Parathyroid adenoma (tissue), 2 donors: ENCODE results near the gene ZNF197.
A peak's percentile ranks its signal among the peaks of the same experiment; 100 is the strongest.

Source experiments
- H2AFZ ChIP-seq: fragments of 300-600 bp; sonication (generic); one replicate; pipeline ENCODE4 v1.7.0; 2017; ENCODE audit warnings: antibody characterized with exemption, mild to moderate bottlenecking
- H3K27ac ChIP-seq: fragments of 300-600 bp; sonication (generic); one replicate; pipeline ENCODE4 v1.7.0; 2017
- H3K27me3 ChIP-seq: fragments of 300-600 bp; sonication (generic); one replicate; pipeline ENCODE4 v1.7.0; 2017; ENCODE audit warnings: low read length; ENCODE audit not compliant: control insufficient read depth, insufficient read depth
- H3K36me3 ChIP-seq: fragments of 300-600 bp; sonication (generic); one replicate; pipeline ENCODE4 v1.7.0; 2017; ENCODE audit warnings: low read length; ENCODE audit not compliant: control insufficient read depth, insufficient read depth
- H3K4me1 ChIP-seq: fragments of 300-600 bp; sonication (generic); one replicate; pipeline ENCODE4 v1.7.0; 2017; ENCODE audit warnings: control low read depth
- H3K4me2 ChIP-seq: fragments of 300-600 bp; sonication (generic); one replicate; pipeline ENCODE4 v1.7.0; 2017; ENCODE audit warnings: low read length
- H3K4me3 ChIP-seq: fragments of 300-600 bp; sonication (generic); one replicate; pipeline ENCODE4 v1.7.0; 2017; ENCODE audit warnings: low read depth, low read length
- H3K79me2 ChIP-seq: fragments of 300-600 bp; sonication (generic); one replicate; pipeline ENCODE4 v1.7.0; 2017; ENCODE audit warnings: control low read depth
- H3K9ac ChIP-seq: fragments of 300-600 bp; sonication (generic); one replicate; pipeline ENCODE4 v1.7.0; 2017; ENCODE audit warnings: mild to moderate bottlenecking
- H3K9me3 ChIP-seq: fragments of 300-600 bp; sonication (generic); one replicate; pipeline ENCODE4 v1.7.0; 2017; ENCODE audit warnings: low read length; ENCODE audit not compliant: control insufficient read depth
- TF ChIP-seq, protein P1 (sequence below): fragments of 300-600 bp; sonication (generic); IDR thresholded peaks from one replicate; pipeline ENCODE4 v1.7.0; 2017; ENCODE audit warnings: antibody characterized with exemption, mild to moderate bottlenecking
- donor health status: primary hyperparathyroidism.

Gene ZNF197

DNA sequence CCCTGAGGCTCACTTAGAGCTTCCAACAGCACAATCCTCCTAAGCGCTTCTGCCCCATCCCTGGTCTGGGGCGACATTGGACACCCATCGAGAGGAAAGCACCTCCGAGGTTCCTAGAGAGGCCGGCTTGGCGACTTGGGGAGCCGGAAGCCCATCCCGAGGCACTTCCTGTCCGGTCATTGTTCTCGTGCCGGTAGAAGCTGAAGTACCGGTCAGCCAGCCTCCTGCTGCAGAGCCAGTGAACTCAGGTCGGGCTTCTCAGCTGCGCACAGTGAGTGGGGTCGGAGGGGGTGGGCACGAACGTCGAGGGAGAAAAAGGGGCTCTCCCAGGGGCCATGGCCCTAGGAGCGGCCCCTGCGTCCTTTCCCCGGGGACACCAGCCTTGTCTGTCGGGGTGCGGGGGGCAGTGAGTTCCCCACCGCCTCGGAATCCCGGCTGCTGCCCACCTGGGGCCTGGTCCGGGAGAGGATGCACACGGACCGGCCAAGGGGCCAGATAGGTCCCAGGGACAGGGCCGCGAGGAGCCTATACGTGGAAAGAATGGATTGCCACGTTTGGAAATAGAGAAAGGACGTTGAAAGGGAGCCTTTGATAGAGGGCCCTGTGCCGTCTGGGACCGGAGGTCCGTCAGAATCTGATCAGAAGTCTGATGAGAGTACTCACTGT lies 23.9 kb downstream of the ZNF197 start, which contains the start of gene ZNF35:
TSS of gene ZNF35 (plus strand) at position 169 of the 666 bp plus-strand sequence. CDS start 2,336 bp downstream, outside the sequence.
- Histone ChIP-seq H2AFZ (peak within 1 kb of the TSS; percentile 74), H3K9ac (peak within 1 kb of the TSS; percentile 85), H3K79me2 (peaks cover 5% of the 10 kb centered on the region), H3K27ac (peak within 1 kb of the TSS; percentile 59), H3K4me1 (no peaks in the 10 kb centered on the region), H3K36me3 (no peaks in the 10 kb centered on the region), H3K4me2 (peak within 1 kb of the TSS; percentile 90), H3K27me3 (no peaks in the 10 kb centered on the region), H3K4me3 (peak within 1 kb of the TSS; percentile 88), H3K9me3 (no peaks in the 10 kb centered on the region)
- TF ChIP-seq, protein P1, sequence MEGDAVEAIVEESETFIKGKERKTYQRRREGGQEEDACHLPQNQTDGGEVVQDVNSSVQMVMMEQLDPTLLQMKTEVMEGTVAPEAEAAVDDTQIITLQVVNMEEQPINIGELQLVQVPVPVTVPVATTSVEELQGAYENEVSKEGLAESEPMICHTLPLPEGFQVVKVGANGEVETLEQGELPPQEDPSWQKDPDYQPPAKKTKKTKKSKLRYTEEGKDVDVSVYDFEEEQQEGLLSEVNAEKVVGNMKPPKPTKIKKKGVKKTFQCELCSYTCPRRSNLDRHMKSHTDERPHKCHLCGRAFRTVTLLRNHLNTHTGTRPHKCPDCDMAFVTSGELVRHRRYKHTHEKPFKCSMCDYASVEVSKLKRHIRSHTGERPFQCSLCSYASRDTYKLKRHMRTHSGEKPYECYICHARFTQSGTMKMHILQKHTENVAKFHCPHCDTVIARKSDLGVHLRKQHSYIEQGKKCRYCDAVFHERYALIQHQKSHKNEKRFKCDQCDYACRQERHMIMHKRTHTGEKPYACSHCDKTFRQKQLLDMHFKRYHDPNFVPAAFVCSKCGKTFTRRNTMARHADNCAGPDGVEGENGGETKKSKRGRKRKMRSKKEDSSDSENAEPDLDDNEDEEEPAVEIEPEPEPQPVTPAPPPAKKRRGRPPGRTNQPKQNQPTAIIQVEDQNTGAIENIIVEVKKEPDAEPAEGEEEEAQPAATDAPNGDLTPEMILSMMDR: no peak

DNA sequence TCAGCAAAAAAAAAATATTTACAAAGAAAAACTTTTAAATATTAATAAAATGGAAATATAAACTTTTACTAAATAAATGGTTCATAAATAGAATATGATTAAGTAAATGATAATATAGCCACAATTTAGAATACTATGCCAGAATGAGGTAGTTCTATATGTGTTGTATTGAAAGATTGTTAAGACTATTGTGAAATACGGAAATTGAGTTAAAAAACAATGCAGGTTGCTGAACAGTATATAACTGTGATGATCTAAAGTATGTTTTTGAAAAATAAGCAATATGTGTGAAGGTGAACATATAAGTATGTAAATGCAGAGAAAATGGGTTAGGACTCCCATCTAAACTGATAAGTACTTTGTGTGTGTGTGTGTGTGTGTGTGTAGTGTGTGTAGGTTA lies 24.9 kb downstream of the ZNF197 start:
- no peak overlapping the region for H2AFZ ChIP-seq
- H3K4me2 ChIP-seq: no peak overlapping the region
- H3K27me3 ChIP-seq: no peaks in the 10 kb centered on the region
- H3K79me2 ChIP-seq: peaks cover 5% of the 10 kb centered on the region
- TF ChIP-seq, protein P1: no peak
- H3K4me1 ChIP-seq: no peaks in the 10 kb centered on the region
- H3K27ac ChIP-seq: no peak overlapping the region
- H3K9ac ChIP-seq: no peak overlapping the region
- no peaks in the 10 kb centered on the region for H3K36me3 ChIP-seq
- no peak overlapping the region for H3K4me3 ChIP-seq
- H3K9me3 ChIP-seq: no peaks in the 10 kb centered on the region

DNA sequence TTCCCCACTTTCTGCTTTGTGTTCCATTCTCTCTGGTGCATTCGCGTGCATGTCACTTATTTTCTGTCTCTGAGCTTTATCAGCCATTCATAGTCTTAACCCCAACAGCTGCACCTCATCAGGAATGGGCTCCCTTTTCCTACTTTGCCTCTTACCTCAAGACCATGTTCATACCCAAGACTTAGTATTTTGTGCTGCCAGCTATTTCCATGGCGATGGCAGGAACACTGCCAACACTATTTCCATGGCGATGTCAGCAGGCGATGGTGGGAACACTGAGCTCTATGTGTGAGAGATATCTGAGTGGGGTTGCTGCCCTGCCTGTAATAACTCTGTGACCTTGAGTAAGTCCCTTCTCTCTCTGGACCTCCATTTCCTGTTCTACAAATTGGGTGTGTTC lies 29.2 kb downstream of the ZNF197 start:
- Histone ChIP-seq H3K27me3 (no peaks in the 10 kb centered on the region), H3K79me2 (peaks cover 2% of the 10 kb centered on the region), H3K27ac (no peak overlapping the region), H3K4me1 (no peaks in the 10 kb centered on the region), H3K36me3 (no peaks in the 10 kb centered on the region), H3K4me3 (no peak overlapping the region), H3K9me3 (peaks cover 3% of the 10 kb centered on the region), H3K4me2 (no peak overlapping the region), H3K9ac (no peak overlapping the region), H2AFZ (no peak overlapping the region)
- TF ChIP-seq, protein P1: no peak

DNA sequence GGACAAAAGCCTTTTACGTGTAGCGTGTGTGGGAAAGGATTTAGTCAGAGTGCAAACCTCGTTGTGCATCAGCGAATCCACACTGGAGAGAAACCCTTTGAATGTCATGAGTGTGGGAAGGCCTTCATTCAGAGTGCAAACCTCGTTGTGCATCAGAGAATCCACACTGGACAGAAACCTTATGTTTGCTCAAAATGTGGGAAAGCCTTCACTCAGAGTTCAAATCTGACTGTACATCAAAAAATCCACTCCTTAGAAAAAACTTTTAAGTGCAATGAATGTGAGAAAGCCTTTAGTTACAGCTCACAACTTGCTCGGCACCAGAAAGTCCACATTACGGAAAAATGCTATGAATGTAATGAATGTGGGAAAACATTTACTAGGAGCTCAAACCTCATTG lies 34.2 kb downstream of the ZNF197 start:
- Histone ChIP-seq H3K4me1 (no peaks in the 10 kb centered on the region), H3K4me3 (no peak overlapping the region), H3K4me2 (no peak overlapping the region), H3K9me3 (peaks cover 3% of the 10 kb centered on the region), H3K27ac (no peak overlapping the region), H3K27me3 (no peaks in the 10 kb centered on the region), H3K9ac (no peak overlapping the region), H3K36me3 (no peaks in the 10 kb centered on the region), H2AFZ (no peak overlapping the region), H3K79me2 (no peaks in the 10 kb centered on the region)
- TF ChIP-seq, protein P1: no peak

DNA sequence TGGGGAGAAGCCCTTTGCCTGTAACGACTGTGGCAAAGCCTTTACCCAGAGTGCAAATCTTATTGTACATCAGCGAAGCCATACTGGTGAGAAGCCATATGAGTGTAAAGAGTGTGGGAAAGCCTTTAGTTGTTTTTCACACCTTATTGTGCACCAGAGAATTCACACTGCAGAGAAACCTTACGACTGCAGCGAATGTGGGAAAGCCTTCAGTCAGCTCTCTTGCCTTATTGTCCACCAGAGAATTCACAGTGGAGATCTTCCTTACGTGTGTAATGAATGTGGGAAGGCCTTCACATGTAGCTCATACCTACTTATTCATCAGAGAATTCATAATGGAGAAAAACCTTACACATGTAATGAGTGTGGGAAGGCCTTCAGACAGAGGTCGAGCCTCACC lies 34.6 kb downstream of the ZNF197 start:
- Histone ChIP-seq H3K9me3 (peaks cover 3% of the 10 kb centered on the region), H3K4me2 (no peak overlapping the region), H3K27ac (no peak overlapping the region), H3K4me1 (no peaks in the 10 kb centered on the region), H3K36me3 (no peaks in the 10 kb centered on the region), H3K27me3 (no peaks in the 10 kb centered on the region), H3K9ac (no peak overlapping the region), H3K79me2 (no peaks in the 10 kb centered on the region), H2AFZ (no peak overlapping the region), H3K4me3 (no peak overlapping the region)
- TF ChIP-seq, protein P1: no peak
